PC-3 (cell line): ENCODE measurements around the gene MGST3. TPM values are rescaled to one million over a fixed set of nuclear protein-coding genes. Genes with fewer than 3 reads are reported as not detected.
"Not testable (repeated sequence)": the region's sequence is repeated elsewhere in the genome, so short reads cannot be mapped to it uniquely, and the experiment has no call there.

Experiments
- ATAC-seq: fragments of 200-7000 bp; cut with Tn5 transposase; 2 replicates; pipeline ENCODE4 v1.9.1; 2020; ENCODE audit warnings: mild to moderate bottlenecking, moderate library complexity
- BruUV-seq: library from RNA; stranded (reverse); fragments of 400-500 nt; replicated peaks from 2 replicates; lab custom pipeline; 2021; lab: Mats Ljungman, UMichigan
- CTCF ChIA-PET: fragments of 300-600 bp; sonication (Branson Sonifier 250); formaldehyde crosslinking; loops from one replicate; lab custom pipeline; 2022; ENCODE audit warnings: antibody characterized with exemption; lab: Charles Lee
- POLR2A ChIA-PET: fragments of 300-600 bp; sonication (Branson Sonifier 250); formaldehyde crosslinking; loops from one replicate; lab custom pipeline; 2022; ENCODE audit warnings: antibody characterized with exemption; ENCODE audit not compliant: unreplicated experiment; lab: Charles Lee
- DNase-seq: peaks from one replicate; pipeline ENCODE4 v3.0.0-alpha.2; 2015
- H2AFZ ChIP-seq: fragments of 300-600 bp; sonication (generic); 2 replicates; pipeline ENCODE4 v1.6.0; 2016; ENCODE audit warnings: antibody characterized with exemption, low read length
- H3F3A ChIP-seq: fragments of 300-600 bp; sonication (generic); one replicate; pipeline ENCODE4 v1.6.0; 2017; ENCODE audit warnings: antibody characterized with exemption, low read length, control low read depth, mild to moderate bottlenecking; ENCODE audit not compliant: unreplicated experiment
- H3K27ac ChIP-seq: fragments of 300-600 bp; sonication (generic); 2 replicates; pipeline ENCODE4 v1.5.1; 2016; ENCODE audit warnings: mild to moderate bottlenecking, low read length
- H3K27me3 ChIP-seq: fragments of 300-600 bp; sonication (generic); 2 replicates; pipeline ENCODE4 v1.6.1; 2016; ENCODE audit warnings: low read length, mixed read lengths
- H3K36me3 ChIP-seq: fragments of 300-600 bp; sonication (generic); 2 replicates; pipeline ENCODE4 v1.6.1; 2016; ENCODE audit warnings: low read depth, mixed run types, low read length, mixed read lengths
- H3K4me1 ChIP-seq: fragments of 300-600 bp; sonication (generic); 2 replicates; pipeline ENCODE4 v1.5.1; 2016; ENCODE audit warnings: low read length; ENCODE audit not compliant: insufficient read depth
- H3K4me2 ChIP-seq: fragments of 300-600 bp; sonication (generic); 2 replicates; pipeline ENCODE4 v1.6.0; 2016; ENCODE audit warnings: low read length
- H3K4me3 ChIP-seq: fragments of 300-600 bp; sonication (generic); 2 replicates; pipeline ENCODE4 v1.5.1; 2016; ENCODE audit warnings: mild to moderate bottlenecking, low read length, mixed read lengths
- H3K79me2 ChIP-seq: fragments of 300-600 bp; sonication (generic); 2 replicates; pipeline ENCODE4 v1.6.1; 2017; ENCODE audit warnings: low read length, mixed read lengths
- H3K9ac ChIP-seq: fragments of 300-600 bp; sonication (generic); 2 replicates; pipeline ENCODE4 v1.6.0; 2016; ENCODE audit warnings: mild to moderate bottlenecking, low read length
- H3K9me2 ChIP-seq: fragments of 300-600 bp; sonication (generic); replicated peaks from 2 replicates; pipeline ENCODE4 v1.6.1; 2016; ENCODE audit warnings: mixed run types, low read length, mixed read lengths
- H3K9me3 ChIP-seq: fragments of 300-600 bp; sonication (generic); 2 replicates; pipeline ENCODE4 v1.6.1; 2016; ENCODE audit warnings: low read length, mixed read lengths
- H4K20me1 ChIP-seq: fragments of 300-600 bp; sonication (generic); 2 replicates; pipeline ENCODE4 v1.6.1; 2016; ENCODE audit warnings: low read length, mixed read lengths
- CTCF ChIP-seq: fragments of 300-600 bp; sonication (generic); conservative IDR thresholded peaks from 2 replicates; pipeline ENCODE4 v1.5.1; 2017; ENCODE audit warnings: antibody characterized with exemption, low read depth, mild to moderate bottlenecking, low read length
- EZH2 ChIP-seq: fragments of 300-600 bp; sonication (generic); IDR thresholded peaks from one replicate; pipeline ENCODE4 v1.6.1; 2017; ENCODE audit warnings: antibody characterized with exemption, mild to moderate bottlenecking, low read length; ENCODE audit not compliant: unreplicated experiment
- EZH2phosphoT487 ChIP-seq: fragments of 300-600 bp; sonication (generic); IDR thresholded peaks from 2 replicates; pipeline ENCODE4 v1.6.1; 2018; ENCODE audit warnings: mild to moderate bottlenecking, antibody characterized with exemption, low read length, borderline replicate concordance
- intact Hi-C: fragments of 100-400 bp; cut with micrococcal nuclease; formaldehyde crosslinking; loops from 2 replicates; pipeline ENCODE4 v1.9.0; 2023
- total RNA-seq: library from RNA; depleted of rRNA; stranded (reverse); fragments of >200 nt; gene quantifications from 2 replicates; pipeline ENCODE4 v1.2.3, GENCODE V29; 2014

The MGST3 gene
- total RNA-seq, 1 experiment from 2014 or later = 168 TPM

DNA sequence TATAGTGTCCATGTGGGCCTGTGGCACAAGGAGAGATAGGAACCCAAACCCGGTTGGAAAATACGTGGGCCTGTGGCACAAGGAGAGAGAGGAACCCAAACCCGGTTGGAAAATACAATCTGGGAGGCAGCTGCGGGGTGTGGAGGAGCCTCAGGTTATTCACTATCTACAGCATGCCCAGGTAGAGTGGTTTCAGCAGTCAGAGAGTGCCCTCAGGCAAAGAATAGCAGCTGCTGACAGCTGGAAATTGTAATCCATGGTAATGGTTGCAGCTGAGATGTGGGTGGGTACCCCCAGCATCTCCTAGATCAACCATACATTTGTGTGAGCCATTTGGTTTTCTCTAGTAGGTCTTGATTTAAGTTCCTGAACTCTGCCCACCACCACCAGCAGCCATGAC, 25.8 kb upstream of the MGST3 start:
- TF ChIP-seq CTCF (no peak), EZH2phosphoT487 (no peak), EZH2 (no peak)
- no TSS peak for BruUV-seq
- Histone ChIP-seq H3K36me3 (no peaks in the 10 kb centered on the region), H3K27me3 (no peaks in the 10 kb centered on the region), H3K79me2 (no peaks in the 10 kb centered on the region), H3K4me3 (no peak overlapping the region), H2AFZ (no peak overlapping the region), H3F3A (no peaks in the 10 kb centered on the region), H4K20me1 (no peaks in the 10 kb centered on the region), H3K4me2 (no peak overlapping the region), H3K9ac (no peak overlapping the region), H3K27ac (no peak overlapping the region), H3K4me1 (peaks cover 2% of the 10 kb centered on the region), H3K9me2 (no peaks in the 10 kb centered on the region), H3K9me3 (no peaks in the 10 kb centered on the region)
- POLR2A ChIA-PET = no interaction called here
- CTCF ChIA-PET = no interaction called here
- DNase-seq (no peak), ATAC-seq (no peak)
- intact Hi-C loops = no loop called here

- H3K36me3 ChIP-seq, BruUV-seq, H3K4me2 ChIP-seq, H4K20me1 ChIP-seq, H3K79me2 ChIP-seq, H3K9me2 ChIP-seq, DNase-seq, H3K27ac ChIP-seq, H3K9me3 ChIP-seq, H3K4me3 ChIP-seq, H2AFZ ChIP-seq, ATAC-seq, H3K27me3 ChIP-seq, H3F3A ChIP-seq, intact Hi-C loops, H3K9ac ChIP-seq, CTCF ChIA-PET: not testable (repeated sequence)
- peaks cover 10% of the 10 kb centered on the region for H3K4me1 ChIP-seq
- POLR2A ChIA-PET = interaction anchor here (0.5 kb wide), 1 partner anchor 60 kb away, joined by 3 read pairs; no protein-coding TSS in a partner anchor
Observed at GRCh38 chr1:165606676-165607075, 24.4 kb upstream of the MGST3 start.

- Histone ChIP-seq H3F3A (no peaks in the 10 kb centered on the region), H3K9me2 (no peaks in the 10 kb centered on the region), H3K27ac (no peak overlapping the region), H3K9me3 (no peaks in the 10 kb centered on the region), H3K36me3 (no peaks in the 10 kb centered on the region), H3K27me3 (no peaks in the 10 kb centered on the region), H3K4me1 (peaks cover 10% of the 10 kb centered on the region), H4K20me1 (no peaks in the 10 kb centered on the region), H3K79me2 (no peaks in the 10 kb centered on the region), H3K4me2 (peak overlapping the region; percentile 76), H2AFZ (peak overlapping the region; percentile 79), H3K9ac (no peak overlapping the region), H3K4me3 (peak overlapping the region; percentile 51)
- no TSS peak for BruUV-seq
- POLR2A ChIA-PET = no interaction called here
- TF ChIP-seq EZH2phosphoT487 (no peak), EZH2 (no peak), CTCF (no peak)
- ATAC-seq = peak; percentile 27
- peak; percentile 59 for DNase-seq
- intact Hi-C loops = no loop called here
- CTCF ChIA-PET = interaction anchor here (0.7 kb wide), 1 partner anchor 20 kb away, joined by 6 read pairs; no protein-coding TSS in a partner anchor
Observed at GRCh38 chr1:165610866-165611265, 20.2 kb upstream of the MGST3 start.
